GM10266 (cell line): ENCODE data around the gene GRIN3B.

ENCODE experiments used
- DNase-seq: peaks from one replicate; pipeline ENCODE4 v3.0.0; 2012; ENCODE audit errors: extremely low spot score
- CTCF ChIP-seq: IDR thresholded peaks from 2 replicates; pipeline ENCODE4 v1.5.1; 2012; ENCODE audit warnings: mild to moderate bottlenecking, low read depth; ENCODE audit not compliant: control insufficient read depth, insufficient read depth; ENCODE audit errors: missing control alignments

GRIN3B gene

GRCh38 chr19:966485-967088 is 33.6 kb upstream of the GRIN3B start:
- TF ChIP-seq CTCF: no peak
- no peak for DNase-seq

DNA sequence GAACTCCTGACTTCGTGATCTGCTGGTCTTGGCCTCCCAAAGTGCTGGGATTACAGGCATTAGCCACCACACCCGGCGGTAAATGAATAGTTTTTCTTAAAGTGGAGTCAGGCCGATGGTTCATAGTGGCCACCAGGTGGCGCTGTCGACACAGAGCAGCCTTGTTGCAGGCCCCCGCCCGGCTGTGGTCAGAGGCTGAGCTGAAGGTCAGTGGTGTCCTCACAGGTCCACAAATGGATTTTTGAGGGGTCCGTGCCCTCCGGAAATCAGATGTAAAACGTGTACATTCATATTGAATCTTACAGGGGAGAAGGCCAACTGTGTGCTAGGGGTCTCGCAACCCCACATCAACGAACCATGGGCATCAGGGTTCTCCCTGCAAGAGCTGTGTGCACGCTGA is 29.5 kb upstream of the GRIN3B start:
- peak; percentile 60 for TF ChIP-seq CTCF
- no peak for DNase-seq

DNA sequence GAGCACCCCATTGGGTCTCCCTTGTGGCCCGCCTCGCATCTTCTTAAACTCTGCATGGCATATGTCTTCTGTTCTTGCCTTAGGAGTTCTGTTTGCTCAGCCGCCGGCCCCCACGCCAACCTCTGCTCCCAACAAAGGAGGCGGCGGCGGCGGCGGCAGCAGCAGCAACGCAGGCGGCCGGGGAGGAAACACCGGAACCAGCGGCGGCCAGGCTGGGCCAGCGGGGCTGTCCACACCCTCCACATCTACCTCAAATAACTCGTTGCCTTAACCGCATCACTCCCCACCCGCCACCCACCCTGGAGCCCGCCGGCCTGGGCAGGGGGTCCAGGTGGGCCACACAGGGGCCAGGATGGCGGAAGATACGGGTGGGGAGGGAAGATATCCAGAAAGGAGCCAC is 28.4 kb upstream of the GRIN3B start:
- no peak for DNase-seq
- TF ChIP-seq CTCF: no peak

- no peak for TF ChIP-seq CTCF
- no peak for DNase-seq
Measured at GRCh38 chr19:972281-972680, 27.9 kb upstream of the GRIN3B start.

DNA sequence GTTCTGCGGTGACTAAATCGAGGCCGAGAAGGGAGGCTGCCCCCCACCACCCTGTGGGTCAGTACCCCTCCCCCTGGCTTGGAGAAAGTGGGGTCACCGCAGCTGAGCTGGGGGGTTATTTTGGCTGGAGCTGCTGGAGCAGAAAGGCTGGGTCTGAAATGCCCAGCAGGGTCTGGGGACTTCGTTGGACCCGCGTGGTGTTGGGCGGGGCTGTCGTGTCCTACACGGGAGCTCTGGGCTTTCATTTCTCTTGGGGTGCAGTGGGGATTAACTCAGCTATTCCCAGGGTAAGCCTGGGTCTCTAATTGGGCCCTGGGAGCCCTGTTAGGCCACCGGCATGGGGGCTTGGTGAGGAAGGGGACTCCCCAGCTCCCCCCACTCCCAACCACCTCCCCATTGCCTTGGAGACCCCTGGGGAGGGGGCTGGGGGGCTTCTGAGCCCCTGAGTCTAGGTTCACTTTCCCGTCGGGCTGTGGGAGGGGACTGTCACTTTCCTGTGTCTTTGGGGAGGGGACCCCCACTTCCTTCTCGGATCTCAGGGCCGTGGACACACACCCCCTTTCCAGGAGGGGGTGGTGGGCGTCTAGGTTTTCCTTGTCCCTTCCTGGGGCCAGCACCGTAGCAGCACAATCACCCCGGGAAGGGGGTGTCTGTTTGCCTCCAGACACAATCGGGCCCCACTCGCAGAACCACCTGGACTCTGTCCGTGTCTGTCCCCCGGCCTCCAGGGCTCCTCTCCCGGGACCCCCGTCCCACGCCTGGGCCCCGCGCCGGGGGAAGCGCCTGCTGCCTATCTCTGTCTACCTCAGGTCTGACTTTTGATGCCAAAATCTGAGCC is 26.3 kb upstream of the GRIN3B start:
- no peak for TF ChIP-seq CTCF
- no peak for DNase-seq

GRCh38 chr19:974564-975257 is 25.5 kb upstream of the GRIN3B start:
- no peak for TF ChIP-seq CTCF
- DNase-seq: no peak
